ENCODE measurements around the gene MOGAT1.

GRCh38 chr2:222753251-222753824, 81.9 kb downstream of the MOGAT1 start:
- TF ChIP-seq CTCF (IDR thresholded peaks at IDR 0.05) = no peak
- no peak for TF ChIP-seq EP300 (IDR thresholded peaks at IDR 0.05)
- TF ChIP-seq POLR2AphosphoS5 (IDR thresholded peaks at IDR 0.05) = no peak
- no peak for TF ChIP-seq POLR2A (IDR thresholded peaks at IDR 0.05)
